Pancreas (tissue), 10 donors: ENCODE measurements around the gene ZXDC. TPM values are rescaled to one million over a fixed set of nuclear protein-coding genes. Genes with fewer than 3 reads are reported as not detected.

ENCODE experiments used
- ATAC-seq, 4 donors: fragments of 200-7000 bp; cut with Tn5 transposase; one replicate each; pipeline versions ENCODE4 v1.8.0 to v1.9.1; 2020; ENCODE audit warnings: mild to moderate bottlenecking in 4 of 4, moderate library complexity in 4 of 4
- DNase-seq, 6 donors: peaks; one replicate each; pipeline ENCODE4 v3.0.0-alpha.2; 2020
- FAIRE-seq: peaks from 2 replicates; lab custom pipeline; 2012; peaks lifted over from hg19 to GRCh38; lab: Jason Lieb, UNC
- H3K27ac ChIP-seq, 4 donors: fragments of 200-600 bp; sonication (generic); 1 replicate in 3 of 4; 2 replicates in 1 of 4; pipeline versions ENCODE4 v1.5.0 to v1.8.0; 2020
- H3K27me3 ChIP-seq, 4 donors: fragments of 200-600 bp; one replicate each; pipeline ENCODE4 v1.8.0; 2021
- H3K36me3 ChIP-seq, 3 donors: fragments of 200-600 bp; sonication (generic) in 1 of 3; one replicate each; pipeline versions ENCODE4 v1.5.0 to v1.8.0; 2020 to 2021
- H3K4me1 ChIP-seq, 3 donors: fragments of 200-600 bp; one replicate each; pipeline ENCODE4 v1.8.0; 2021
- H3K4me3 ChIP-seq, 4 donors: fragments of 200-600 bp; sonication (generic) in 2 of 4; one replicate each; pipeline versions ENCODE4 v1.5.0 to v1.8.0; 2020 to 2021
- H3K9me3 ChIP-seq, 4 donors: fragments of 200-600 bp; one replicate each; pipeline ENCODE4 v1.8.0; 2021
- WGBS, 2 donors: extraction: QIAGEN DNeasy Blood & Tissue Kit; methylation state at CpG; one replicate each; pipeline ENCODE4 v1.1.7; 2013; 5-methylcytosine and 5-hydroxymethylcytosine counted together
- intact Hi-C, 3 donors: fragments of 100-400 bp; cut with DNase I; formaldehyde crosslinking; loops; one replicate each; pipeline versions ENCODE4 v1.11.1 to v1.14.2; 2022
- polyA plus RNA-seq, 2 donors: library from polyadenylated mRNA; stranded (reverse); fragments of 200-250 nt; gene quantifications; one replicate each; pipeline ENCODE4 v1.2.3, GENCODE V29; 2013
- total RNA-seq, 6 donors: library from RNA; stranded (reverse); fragmentation: NEBNext Ultra II Directional in 4 of 6; extraction: Animal tissue kit (Norgen Biotek cat#: 25700) in 4 of 6; gene quantifications; one replicate each; pipeline versions ENCODE4 v1.2.1 to v1.2.4, GENCODE V29; 2021 to 2023
- TF ChIP-seq, protein P1 (sequence below), 4 donors: fragments of 200-600 bp; sonication (generic) in 3 of 4; IDR thresholded peaks; one replicate each; pipeline versions ENCODE4 v1.5.0 to v1.8.0; 2021; ENCODE audit warnings: antibody characterized with exemption in 4 of 4
- donor health status: healthy with polysubstance abuse.
- donor health status: DM: no; HTN: no; CAD: no; lungs with moderate emphysema.
- donor health status: DM: no; HTN: no; CAD: no.
- donor health status: control.
- donor health status: control.
- donor health status: Bipolar disorder and iron deficiency.
- donor health status: DM: yes; HTN: yes; CAD: no.
- donor health status: DM: no; HTN: no; CAD: no.
- donor health status: DM: no; HTN: no; CAD: no.
- donor health status: DM: yes; HTN: yes; CAD: no.

The ZXDC gene
- total and polyA plus RNA-seq, 8 donors: 19.4 to 26.1 (median 20.9) TPM

DNA sequence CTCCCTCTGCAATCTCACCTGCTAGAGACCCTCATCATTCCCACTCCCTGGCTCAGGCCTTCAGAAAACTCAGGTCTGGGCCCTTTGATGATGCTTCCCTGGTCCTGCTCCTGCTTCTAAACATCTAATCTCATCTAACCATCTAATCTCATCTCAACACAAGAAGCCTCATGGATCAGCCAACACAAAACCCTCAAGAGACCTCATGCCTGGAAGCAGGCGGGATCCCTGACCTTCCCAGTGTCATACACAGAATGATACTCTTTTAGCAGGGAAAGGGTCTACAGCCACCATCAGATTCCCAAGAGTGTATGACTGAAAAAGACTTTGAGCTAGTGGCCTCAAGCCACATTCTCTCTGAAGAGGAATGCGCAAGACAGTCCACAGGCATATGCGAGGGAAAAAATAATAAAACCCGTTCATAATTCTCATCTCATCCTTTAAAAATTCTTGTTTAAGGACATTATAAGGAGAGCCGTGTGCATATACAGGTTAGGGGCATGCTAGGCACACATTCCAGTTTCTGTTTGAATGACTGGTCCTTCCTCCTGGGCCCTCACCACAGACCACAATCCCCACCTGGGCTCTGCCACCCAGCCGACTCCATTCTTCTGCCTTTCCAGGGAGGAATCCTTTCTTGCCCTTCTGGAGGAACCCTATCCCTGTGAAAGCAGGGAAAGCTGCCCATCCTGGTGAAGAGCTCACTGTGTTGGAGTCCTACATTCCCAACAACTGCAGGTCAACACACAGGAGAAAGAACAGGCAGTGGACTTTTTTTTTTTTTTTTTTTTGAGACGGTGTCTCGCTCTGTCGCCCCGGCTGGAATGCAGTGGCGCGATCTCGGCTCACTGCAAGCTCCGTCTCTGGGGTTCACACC is 2.2 kb downstream of the ZXDC start:
- Histone ChIP-seq H3K4me3 (peak overlapping the region in 2 of 4 donors; percentile 73 to 76), H3K9me3 (no peaks in the 10 kb centered on the region), H3K27ac (peak overlapping the region in 2 of 4 donors; percentile 94), H3K36me3 (peaks cover 0 to 27% (median 23%) of the 10 kb centered on the region in 3 donors), H3K27me3 (no peaks in the 10 kb centered on the region), H3K4me1 (peaks cover 16 to 27% (median 21%) of the 10 kb centered on the region in 3 donors)
- no peak for ATAC-seq
- 29 to 30% methylated on average over 14 of the region's 14 CpGs for WGBS, 2 donors
- no peak for FAIRE-seq
- peak in 2 of 6 donors; percentile 27 to 51 for DNase-seq
- TF ChIP-seq, protein P1, sequence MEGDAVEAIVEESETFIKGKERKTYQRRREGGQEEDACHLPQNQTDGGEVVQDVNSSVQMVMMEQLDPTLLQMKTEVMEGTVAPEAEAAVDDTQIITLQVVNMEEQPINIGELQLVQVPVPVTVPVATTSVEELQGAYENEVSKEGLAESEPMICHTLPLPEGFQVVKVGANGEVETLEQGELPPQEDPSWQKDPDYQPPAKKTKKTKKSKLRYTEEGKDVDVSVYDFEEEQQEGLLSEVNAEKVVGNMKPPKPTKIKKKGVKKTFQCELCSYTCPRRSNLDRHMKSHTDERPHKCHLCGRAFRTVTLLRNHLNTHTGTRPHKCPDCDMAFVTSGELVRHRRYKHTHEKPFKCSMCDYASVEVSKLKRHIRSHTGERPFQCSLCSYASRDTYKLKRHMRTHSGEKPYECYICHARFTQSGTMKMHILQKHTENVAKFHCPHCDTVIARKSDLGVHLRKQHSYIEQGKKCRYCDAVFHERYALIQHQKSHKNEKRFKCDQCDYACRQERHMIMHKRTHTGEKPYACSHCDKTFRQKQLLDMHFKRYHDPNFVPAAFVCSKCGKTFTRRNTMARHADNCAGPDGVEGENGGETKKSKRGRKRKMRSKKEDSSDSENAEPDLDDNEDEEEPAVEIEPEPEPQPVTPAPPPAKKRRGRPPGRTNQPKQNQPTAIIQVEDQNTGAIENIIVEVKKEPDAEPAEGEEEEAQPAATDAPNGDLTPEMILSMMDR (IDR thresholded peaks at IDR 0.05): no peak
- intact Hi-C loops: no loop called here

- intact Hi-C loops: no loop called here
- ATAC-seq: peak; percentile 10 to 51 (median 35)
Observed at GRCh38 chr3:126472277-126473006, 3.2 kb downstream of the ZXDC start.

GRCh38 chr3:126469479-126469878 is 6.2 kb downstream of the ZXDC start:
- peaks cover 26 to 58% (median 42%) of the 10 kb centered on the region in 3 donors for H3K4me1 ChIP-seq
- FAIRE-seq (no peak), ATAC-seq (no peak), DNase-seq (peak in 2 of 6 donors; percentile 30 to 37)
- peaks cover 0 to 44% (median 38%) of the 10 kb centered on the region in 3 donors for H3K36me3 ChIP-seq
- no peak overlapping the region for H3K27ac ChIP-seq
- no peaks in the 10 kb centered on the region for H3K9me3 ChIP-seq
- intact Hi-C loops: no loop called here
- no peaks in the 10 kb centered on the region for H3K27me3 ChIP-seq
- TF ChIP-seq, protein P1 (IDR thresholded peaks at IDR 0.05): no peak
- WGBS, 2 donors: 93 to 95% methylated on average over 11 of the region's 11 CpGs
- no peak overlapping the region for H3K4me3 ChIP-seq

More at GRCh38 chr3:126472277-126473006, 3.2 kb downstream of the ZXDC start:
- Histone ChIP-seq H3K27ac (peak overlapping the region in 2 of 4 donors; percentile 57 to 71), H3K27me3 (no peaks in the 10 kb centered on the region), H3K36me3 (peaks cover 0 to 28% (median 27%) of the 10 kb centered on the region in 3 donors), H3K4me3 (peak overlapping the region in 3 of 4 donors; percentile 0 to 76 (median 14)), H3K4me1 (peaks cover 16 to 31% (median 21%) of the 10 kb centered on the region in 3 donors), H3K9me3 (no peaks in the 10 kb centered on the region)
- no peak for FAIRE-seq
- 16 to 25% methylated on average over 8 of the region's 8 CpGs for WGBS, 2 donors
- TF ChIP-seq, protein P1 (IDR thresholded peaks at IDR 0.05): no peak
- peak; percentile 49 to 65 (median 64) for DNase-seq

DNA sequence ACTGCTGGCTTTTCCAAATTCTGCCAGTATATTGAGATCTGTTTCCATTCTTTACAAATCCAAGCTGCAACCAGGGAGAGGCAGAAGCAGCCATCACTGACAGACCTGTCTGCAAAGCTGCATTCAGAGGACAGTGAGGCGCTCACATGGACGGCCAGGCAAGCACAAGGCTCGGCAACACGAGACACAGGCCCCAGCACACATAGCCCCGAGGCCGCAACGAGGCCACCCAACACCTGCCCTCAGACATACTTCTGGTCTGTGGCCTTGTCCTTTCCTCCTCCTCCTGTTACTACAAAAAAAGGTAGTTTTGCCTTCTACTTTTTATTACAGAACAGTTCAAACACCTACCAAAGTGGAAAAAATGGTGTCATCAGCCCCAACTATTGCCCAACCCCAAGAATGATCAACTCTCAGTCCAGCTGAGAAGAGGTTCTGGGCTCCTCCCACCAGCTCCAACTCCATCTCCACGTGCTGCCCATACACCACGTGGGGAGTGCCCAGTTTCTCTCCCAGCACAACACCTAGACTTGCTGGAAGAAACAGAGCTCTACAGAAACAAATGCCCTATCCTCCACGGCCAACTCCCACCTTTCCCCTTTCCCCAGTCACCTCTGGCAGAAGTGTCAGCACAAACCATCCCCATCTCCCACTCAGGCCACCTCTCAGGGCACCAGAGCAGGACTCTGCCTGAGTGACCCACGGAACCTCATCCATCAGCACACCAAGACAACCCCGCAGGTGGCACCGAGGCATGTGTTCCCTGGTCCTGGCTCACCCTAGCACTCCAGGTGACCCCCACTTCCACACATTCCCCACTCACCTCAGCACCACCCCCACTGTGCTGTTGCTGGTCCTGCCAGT is 7.4 kb downstream of the ZXDC start:
- DNase-seq (peak in 1 of 6 donors; percentile 30), ATAC-seq (no peak), FAIRE-seq (no peak)
- TF ChIP-seq, protein P1 (IDR thresholded peaks at IDR 0.05): no peak
- no peaks in the 10 kb centered on the region for H3K9me3 ChIP-seq
- H3K4me1 ChIP-seq: peaks cover 29 to 60% (median 48%) of the 10 kb centered on the region in 3 donors
- H3K27me3 ChIP-seq: no peaks in the 10 kb centered on the region
- WGBS, 2 donors: 80 to 85% methylated on average over 13 of the region's 13 CpGs
- no peak overlapping the region for H3K4me3 ChIP-seq
- peaks cover 0 to 52% (median 48%) of the 10 kb centered on the region in 3 donors for H3K36me3 ChIP-seq
- no peak overlapping the region for H3K27ac ChIP-seq
- intact Hi-C loops: no loop called here
